Heart right ventricle (tissue), 16 donors: ENCODE results near the gene LCTL. TPM values are rescaled to one million over a fixed set of nuclear protein-coding genes. Genes with fewer than 3 reads are reported as not detected.

Source experiments
- ATAC-seq, 8 donors: fragments of 200-7000 bp; cut with Tn5 transposase; one replicate each; pipeline ENCODE4 v1.9.1; 2020; ENCODE audit warnings: mild to moderate bottlenecking in 8 of 8, moderate library complexity in 8 of 8, moderate number of reproducible peaks in 1 of 8
- DNase-seq, 2 donors: peaks; one replicate each; pipeline ENCODE4 v3.0.0-alpha.2; 2020
- H3K27ac ChIP-seq, 10 donors: fragments of 200-600 bp; sonication (generic) in 2 of 10; one replicate each; pipeline versions ENCODE4 v1.5.0 to v1.8.0; 2020 to 2022; ENCODE audit warnings: mild to moderate bottlenecking in 3 of 10
- H3K27me3 ChIP-seq, 7 donors: fragments of 200-600 bp; one replicate each; pipeline ENCODE4 v1.8.0; 2021 to 2022; ENCODE audit warnings: mild to moderate bottlenecking in 2 of 7
- H3K36me3 ChIP-seq, 9 donors: fragments of 200-600 bp; sonication (generic) in 1 of 9; one replicate each; pipeline versions ENCODE4 v1.5.0 to v1.8.0; 2020 to 2022; ENCODE audit warnings: mild to moderate bottlenecking in 2 of 9
- H3K4me1 ChIP-seq, 9 donors: fragments of 200-600 bp; sonication (generic) in 1 of 9; one replicate each; pipeline versions ENCODE4 v1.5.0 to v1.8.0; 2020 to 2022; ENCODE audit warnings: mild to moderate bottlenecking in 4 of 9
- H3K4me3 ChIP-seq, 10 donors: fragments of 200-600 bp; sonication (generic) in 2 of 10; one replicate each; pipeline versions ENCODE4 v1.5.0 to v1.8.0; 2020 to 2022; ENCODE audit warnings: mild to moderate bottlenecking in 7 of 10, moderate library complexity in 2 of 10
- H3K9me3 ChIP-seq, 11 donors: fragments of 200-600 bp in 10 of 11; sonication (generic) in 2 of 11; one replicate each; pipeline versions ENCODE4 v1.5.0 to v1.8.0; 2013 to 2022; ENCODE audit warnings: mild to moderate bottlenecking in 2 of 11, control low read depth in 1 of 11, moderate library complexity in 1 of 11
- WGBS, 2 donors: extraction: QIAGEN DNeasy Blood & Tissue Kit; methylation state at CpG; one replicate each; pipeline ENCODE4 v1.1.7; 2013; ENCODE audit warnings: inconsistent platforms in 1 of 2; 5-methylcytosine and 5-hydroxymethylcytosine counted together
- intact Hi-C, 10 donors: fragments of 100-400 bp; cut with DNase I; formaldehyde crosslinking; loops; one replicate each; pipeline versions ENCODE4 v1.11.1 to v1.14.2; 2022
- polyA plus RNA-seq, 2 donors: library from polyadenylated mRNA; stranded (reverse); fragments of 200-250 nt; gene quantifications; one replicate each; pipeline ENCODE4 v1.2.3, GENCODE V29; 2013
- total RNA-seq, 10 donors: library from RNA; stranded (reverse); fragmentation: NEBNext Ultra II Directional in 3 of 10; extraction: Animal tissue kit (Norgen Biotek cat#: 25700) in 3 of 10; gene quantifications; one replicate each; pipeline versions ENCODE4 v1.2.1 to v1.2.4, GENCODE V29; 2021 to 2023
- TF ChIP-seq, protein P1 (sequence below), 9 donors: fragments of 200-600 bp; sonication (generic) in 2 of 9; IDR thresholded peaks; one replicate each; pipeline versions ENCODE4 v1.5.0 to v1.8.0; 2021 to 2022; ENCODE audit warnings: antibody characterized with exemption in 9 of 9, mild to moderate bottlenecking in 5 of 9, moderate library complexity in 1 of 9
- donor health status: Arrhythmogenic right ventricular cardiomyopathy.
- donor health status: ischemic (EF 13 %, LVEDD 7.1; RV severe dilation, severe dysfunction).
- donor health status: healthy with polysubstance abuse.
- donor health status: DM: no; HTN: yes; CAD: no.
- donor health status: DM: no; HTN: no; CAD: no.
- donor health status: ischemic (EF 25% LVEDD 6.9; RV normal size, moderate dysfunction).
- donor health status: ischemic (EF 25% LVEDD 5.7; RV mildly dilated, moderate dysfunction).
- donor health status: healthy.
- donor health status: DM: yes; HTN: yes; CAD: no.
- donor health status: Ischemic cardiomyopathy.
- donor health status: ischemic (EF 35%, LVEDD 5.7; RV mildly dilated, moderate dysfunction).
- donor health status: nonischemic (EF 11% LVEDD 7.7; RV severe dilation, severe dysfunction).
- donor health status: DM: yes; HTN: yes; CAD: no.
- donor health status: PGD.
- donor health status: ischemic (EF 29% LVEDD 5.4; RV normal size, mild dysfunction).
- donor health status: nonischemic (EF 23%, LVEDD 6.1; RV moderate dilation, normal function).

LCTL gene
- total and polyA plus RNA-seq, 12 donors, result 0.16 TPM; not detected in 11

DNA sequence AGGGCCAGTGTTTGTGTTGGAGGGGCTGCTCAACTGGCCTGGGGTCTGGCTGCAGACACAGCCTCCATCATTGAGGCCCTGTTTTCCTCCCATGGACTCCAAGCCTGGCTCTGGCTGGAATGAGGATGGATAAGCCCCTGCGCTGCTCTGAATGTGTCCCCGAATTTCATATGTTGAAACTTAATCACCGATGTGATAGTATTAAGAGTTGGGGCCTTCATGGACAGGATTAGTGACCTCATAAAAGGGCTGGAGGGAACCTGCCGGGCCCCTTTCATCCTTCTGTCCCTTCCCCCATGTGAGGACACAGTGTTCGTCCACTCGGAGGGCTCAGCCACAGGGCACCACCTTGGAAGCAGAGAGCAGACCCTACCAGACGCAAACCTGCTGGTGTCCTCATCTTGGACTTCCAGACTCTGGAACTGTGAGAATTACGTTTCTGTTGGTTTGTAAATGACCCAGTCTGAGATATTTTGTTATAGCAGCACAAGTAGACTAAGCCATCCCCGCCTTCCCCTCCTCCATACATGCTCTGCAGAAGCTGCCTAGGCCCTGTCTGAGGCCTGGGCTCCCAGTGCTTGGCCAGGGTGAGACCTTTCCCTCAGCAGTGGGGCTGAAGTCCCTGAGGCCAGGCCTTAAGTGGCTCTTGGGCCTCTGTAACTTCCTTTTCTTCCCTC is 3.8 kb upstream of the LCTL start:
- H3K4me3 ChIP-seq, result no peak overlapping the region
- DNase-seq (no peak), ATAC-seq (no peak)
- TF ChIP-seq, protein P1, sequence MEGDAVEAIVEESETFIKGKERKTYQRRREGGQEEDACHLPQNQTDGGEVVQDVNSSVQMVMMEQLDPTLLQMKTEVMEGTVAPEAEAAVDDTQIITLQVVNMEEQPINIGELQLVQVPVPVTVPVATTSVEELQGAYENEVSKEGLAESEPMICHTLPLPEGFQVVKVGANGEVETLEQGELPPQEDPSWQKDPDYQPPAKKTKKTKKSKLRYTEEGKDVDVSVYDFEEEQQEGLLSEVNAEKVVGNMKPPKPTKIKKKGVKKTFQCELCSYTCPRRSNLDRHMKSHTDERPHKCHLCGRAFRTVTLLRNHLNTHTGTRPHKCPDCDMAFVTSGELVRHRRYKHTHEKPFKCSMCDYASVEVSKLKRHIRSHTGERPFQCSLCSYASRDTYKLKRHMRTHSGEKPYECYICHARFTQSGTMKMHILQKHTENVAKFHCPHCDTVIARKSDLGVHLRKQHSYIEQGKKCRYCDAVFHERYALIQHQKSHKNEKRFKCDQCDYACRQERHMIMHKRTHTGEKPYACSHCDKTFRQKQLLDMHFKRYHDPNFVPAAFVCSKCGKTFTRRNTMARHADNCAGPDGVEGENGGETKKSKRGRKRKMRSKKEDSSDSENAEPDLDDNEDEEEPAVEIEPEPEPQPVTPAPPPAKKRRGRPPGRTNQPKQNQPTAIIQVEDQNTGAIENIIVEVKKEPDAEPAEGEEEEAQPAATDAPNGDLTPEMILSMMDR (IDR thresholded peaks at IDR 0.05), result no peak
- intact Hi-C loops, result no loop called here
- H3K27me3 ChIP-seq, result no peaks in the 10 kb centered on the region
- 81 to 83% methylated on average over 9 of the region's 9 CpGs for WGBS, 2 donors
- H3K27ac ChIP-seq, result no peak overlapping the region
- H3K4me1 ChIP-seq, result peaks cover 0 to 16% (median 4%) of the 10 kb centered on the region in 9 donors
- H3K36me3 ChIP-seq, result no peaks in the 10 kb centered on the region
- no peaks in the 10 kb centered on the region for H3K9me3 ChIP-seq

DNA sequence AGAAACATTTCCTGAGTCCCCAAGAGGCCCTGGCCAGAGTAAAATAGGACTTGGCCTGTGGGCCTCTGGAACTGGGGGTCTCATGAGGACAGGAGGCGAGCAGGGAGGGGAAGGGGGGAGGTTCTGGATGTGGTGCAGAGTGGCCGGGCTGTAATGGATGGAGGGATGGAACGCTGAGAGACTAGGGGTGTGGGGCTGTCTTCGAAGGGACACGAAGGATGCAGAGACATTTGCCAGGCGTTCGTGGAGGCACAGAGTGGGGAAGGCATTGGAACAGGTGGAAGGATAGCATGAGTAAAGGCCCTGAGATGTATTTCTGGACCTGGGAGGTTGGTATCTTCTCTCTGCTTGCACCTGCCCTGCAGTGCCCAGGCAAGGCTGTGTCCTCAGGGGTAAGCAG is 2.1 kb upstream of the LCTL start:
- Histone ChIP-seq H3K4me1 (peaks cover 0 to 7% (median 0%) of the 10 kb centered on the region in 9 donors), H3K27me3 (no peaks in the 10 kb centered on the region), H3K36me3 (no peaks in the 10 kb centered on the region), H3K27ac (no peak overlapping the region), H3K9me3 (no peaks in the 10 kb centered on the region), H3K4me3 (no peak overlapping the region)
- no peak for ATAC-seq
- 87 to 93% methylated on average over 7 of the region's 7 CpGs for WGBS, 2 donors
- TF ChIP-seq, protein P1 (IDR thresholded peaks at IDR 0.05), result no peak
- intact Hi-C loops, result no loop called here
- DNase-seq, result no peak

DNA sequence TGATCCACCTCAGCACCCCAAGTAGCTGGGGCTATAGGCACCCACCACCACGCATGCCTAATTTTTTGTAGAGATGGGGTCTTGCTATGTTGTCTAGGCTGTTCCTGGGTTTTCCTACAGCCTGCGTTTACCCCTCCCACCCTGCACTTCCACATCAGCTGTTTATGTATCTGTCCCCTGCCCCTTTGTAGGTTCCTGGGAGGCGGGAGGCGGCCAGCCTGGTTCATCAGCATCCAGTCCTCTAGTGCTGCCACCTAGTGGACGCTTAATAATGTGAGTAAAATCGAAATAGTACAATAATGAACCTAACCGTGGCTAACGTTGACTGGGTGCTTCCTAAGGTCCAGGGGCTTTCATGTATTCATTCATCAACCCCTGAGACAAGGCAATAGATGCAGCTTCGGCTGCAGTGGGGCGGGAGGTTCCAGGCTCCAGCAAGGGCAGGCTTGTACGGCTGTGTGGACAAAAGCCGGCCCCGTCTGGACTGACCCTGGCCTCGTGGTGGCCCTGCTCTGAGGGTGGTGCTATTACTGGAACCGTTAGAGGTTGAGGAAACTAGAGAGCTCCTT is 1.2 kb upstream of the LCTL start:
- WGBS, 2 donors, result 31 to 39% methylated on average over 15 of the region's 15 CpGs
- H3K9me3 ChIP-seq, result no peaks in the 10 kb centered on the region
- DNase-seq, result peak; percentile 32 to 65
- no peaks in the 10 kb centered on the region for H3K27me3 ChIP-seq
- ATAC-seq, result peak in 6 of 8 donors; percentile 34 to 60 (median 50)
- H3K36me3 ChIP-seq, result no peaks in the 10 kb centered on the region
- peaks cover 0 to 7% (median 0%) of the 10 kb centered on the region in 9 donors for H3K4me1 ChIP-seq
- no peak overlapping the region for H3K4me3 ChIP-seq
- intact Hi-C loops, result no loop called here
- TF ChIP-seq, protein P1 (IDR thresholded peaks at IDR 0.05), result peak; percentile 38 to 77 (median 74)
- no peak overlapping the region for H3K27ac ChIP-seq

DNA sequence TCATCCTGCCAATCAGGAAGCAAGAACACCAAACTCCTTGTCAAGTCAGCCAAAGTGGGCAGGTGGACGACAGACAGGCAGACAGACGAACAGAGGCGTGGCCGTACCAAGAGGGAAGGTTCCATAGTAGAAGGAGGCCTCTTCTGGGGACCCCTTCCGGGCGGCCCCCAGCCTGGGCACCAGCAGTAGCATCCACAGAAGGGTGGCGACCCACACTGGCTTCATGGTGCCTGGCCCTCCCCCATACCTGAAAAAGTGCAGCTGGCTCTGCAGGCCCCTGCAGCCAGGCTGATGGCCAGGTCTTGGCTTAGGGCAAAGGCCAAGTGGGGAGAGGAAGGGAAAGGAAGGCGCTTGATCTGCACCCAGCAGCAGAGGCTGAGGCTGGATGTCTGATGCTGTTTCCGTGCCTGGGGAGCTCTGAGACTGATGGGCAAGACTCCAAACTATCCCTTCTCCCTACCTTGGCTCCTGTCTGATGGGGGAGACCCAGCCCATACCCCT is 607 bp downstream of the LCTL start:
- Histone ChIP-seq H3K9me3 (no peaks in the 10 kb centered on the region), H3K27ac (no peak overlapping the region), H3K27me3 (no peaks in the 10 kb centered on the region), H3K4me3 (no peak overlapping the region), H3K36me3 (no peaks in the 10 kb centered on the region), H3K4me1 (peaks cover 0 to 7% (median 0%) of the 10 kb centered on the region in 9 donors)
- DNase-seq (no peak), ATAC-seq (peak in 1 of 8 donors; percentile 5)
- 81 to 82% methylated on average over 9 of the region's 9 CpGs for WGBS, 2 donors
- intact Hi-C loops, result no loop called here
- TF ChIP-seq, protein P1 (IDR thresholded peaks at IDR 0.05), result no peak
